Pancreas (tissue), 10 donors: Measurements from ENCODE around the gene PPARD. TPM values are rescaled to one million over a fixed set of nuclear protein-coding genes. Genes with fewer than 3 reads are reported as not detected.

Experiments
- ATAC-seq, 4 donors: fragments of 200-7000 bp; cut with Tn5 transposase; one replicate each; pipeline versions ENCODE4 v1.8.0 to v1.9.1; 2020; ENCODE audit warnings: mild to moderate bottlenecking in 4 of 4, moderate library complexity in 4 of 4
- DNase-seq, 6 donors: peaks; one replicate each; pipeline ENCODE4 v3.0.0-alpha.2; 2020
- FAIRE-seq: peaks from 2 replicates; lab custom pipeline; 2012; peaks lifted over from hg19 to GRCh38; lab: Jason Lieb, UNC
- H3K27ac ChIP-seq, 4 donors: fragments of 200-600 bp; sonication (generic); 1 replicate in 3 of 4; 2 replicates in 1 of 4; pipeline versions ENCODE4 v1.5.0 to v1.8.0; 2020
- H3K27me3 ChIP-seq, 4 donors: fragments of 200-600 bp; one replicate each; pipeline ENCODE4 v1.8.0; 2021
- H3K36me3 ChIP-seq, 3 donors: fragments of 200-600 bp; sonication (generic) in 1 of 3; one replicate each; pipeline versions ENCODE4 v1.5.0 to v1.8.0; 2020 to 2021
- H3K4me1 ChIP-seq, 3 donors: fragments of 200-600 bp; one replicate each; pipeline ENCODE4 v1.8.0; 2021
- H3K4me3 ChIP-seq, 4 donors: fragments of 200-600 bp; sonication (generic) in 2 of 4; one replicate each; pipeline versions ENCODE4 v1.5.0 to v1.8.0; 2020 to 2021
- H3K9me3 ChIP-seq, 4 donors: fragments of 200-600 bp; one replicate each; pipeline ENCODE4 v1.8.0; 2021
- CTCF ChIP-seq, 4 donors: fragments of 200-600 bp; sonication (generic) in 3 of 4; IDR thresholded peaks; one replicate each; pipeline versions ENCODE4 v1.5.0 to v1.8.0; 2021; ENCODE audit warnings: antibody characterized with exemption in 4 of 4
- WGBS, 2 donors: extraction: QIAGEN DNeasy Blood & Tissue Kit; methylation state at CpG; one replicate each; pipeline ENCODE4 v1.1.7; 2013; 5-methylcytosine and 5-hydroxymethylcytosine counted together
- intact Hi-C, 3 donors: fragments of 100-400 bp; cut with DNase I; formaldehyde crosslinking; loops; one replicate each; pipeline versions ENCODE4 v1.11.1 to v1.14.2; 2022
- polyA plus RNA-seq, 2 donors: library from polyadenylated mRNA; stranded (reverse); fragments of 200-250 nt; gene quantifications; one replicate each; pipeline ENCODE4 v1.2.3, GENCODE V29; 2013
- total RNA-seq, 6 donors: library from RNA; stranded (reverse); fragmentation: NEBNext Ultra II Directional in 4 of 6; extraction: Animal tissue kit (Norgen Biotek cat#: 25700) in 4 of 6; gene quantifications; one replicate each; pipeline versions ENCODE4 v1.2.1 to v1.2.4, GENCODE V29; 2021 to 2023
- donor health status: healthy with polysubstance abuse.
- donor health status: DM: no; HTN: no; CAD: no; lungs with moderate emphysema.
- donor health status: DM: no; HTN: no; CAD: no.
- donor health status: control.
- donor health status: control.
- donor health status: Bipolar disorder and iron deficiency.
- donor health status: DM: yes; HTN: yes; CAD: no.
- donor health status: DM: no; HTN: no; CAD: no.
- donor health status: DM: no; HTN: no; CAD: no.
- donor health status: DM: yes; HTN: yes; CAD: no.

Gene PPARD
- total and polyA plus RNA-seq, 8 donors: 4.4 to 14.1 (median 8.2) TPM

GRCh38 chr6:35403544-35404442 lies 61.4 kb downstream of the PPARD start:
- ATAC-seq: no peak
- H3K27me3 ChIP-seq: no peaks in the 10 kb centered on the region
- H3K9me3 ChIP-seq: no peaks in the 10 kb centered on the region
- no peak overlapping the region for H3K27ac ChIP-seq
- no peak for TF ChIP-seq CTCF (IDR thresholded peaks at IDR 0.05)
- no peak for DNase-seq
- intact Hi-C loops: no loop called here
- FAIRE-seq: no peak
- H3K4me3 ChIP-seq: no peak overlapping the region
- peaks cover 13 to 23% (median 21%) of the 10 kb centered on the region in 3 donors for H3K4me1 ChIP-seq
- WGBS, 2 donors: 86 to 89% methylated on average over 8 of the region's 8 CpGs
- H3K36me3 ChIP-seq: no peaks in the 10 kb centered on the region

- ATAC-seq (no peak), FAIRE-seq (no peak), DNase-seq (no peak)
- H3K4me1 ChIP-seq: peaks cover 7 to 12% (median 11%) of the 10 kb centered on the region in 3 donors
- no peak for TF ChIP-seq CTCF (IDR thresholded peaks at IDR 0.05)
- H3K27ac ChIP-seq: no peak overlapping the region
- intact Hi-C loops: no loop called here
- H3K4me3 ChIP-seq: no peak overlapping the region
- H3K9me3 ChIP-seq: no peaks in the 10 kb centered on the region
- H3K36me3 ChIP-seq: no peaks in the 10 kb centered on the region
- H3K27me3 ChIP-seq: no peaks in the 10 kb centered on the region
- 92 to 96% methylated on average over 20 of the region's 20 CpGs for WGBS, 2 donors
Measured at GRCh38 chr6:35406711-35407485, 64.5 kb downstream of the PPARD start.

- intact Hi-C loops: no loop called here
- no peaks in the 10 kb centered on the region for H3K4me1 ChIP-seq
- FAIRE-seq (no peak), ATAC-seq (no peak), DNase-seq (no peak)
- no peaks in the 10 kb centered on the region for H3K27me3 ChIP-seq
- no peak for TF ChIP-seq CTCF (IDR thresholded peaks at IDR 0.05)
- H3K9me3 ChIP-seq: no peaks in the 10 kb centered on the region
- H3K4me3 ChIP-seq: no peak overlapping the region
- 88 to 92% methylated on average over 5 of the region's 5 CpGs for WGBS, 2 donors
- no peaks in the 10 kb centered on the region for H3K36me3 ChIP-seq
- no peak overlapping the region for H3K27ac ChIP-seq
Measured at GRCh38 chr6:35409245-35409644, 66.9 kb downstream of the PPARD start.

GRCh38 chr6:35410131-35410530 lies 67.8 kb downstream of the PPARD start:
- no peak for FAIRE-seq
- peaks cover 0 to 3% (median 0%) of the 10 kb centered on the region in 3 donors for H3K4me1 ChIP-seq
- no peaks in the 10 kb centered on the region for H3K36me3 ChIP-seq
- intact Hi-C loops: loop anchor here in 1 of 3 donors (10.0 kb wide), 1 partner anchor 65 kb away; the partner anchor contains the start of gene PPARD
- H3K9me3 ChIP-seq: no peaks in the 10 kb centered on the region
- TF ChIP-seq CTCF (IDR thresholded peaks at IDR 0.05): no peak
- no peak overlapping the region for H3K4me3 ChIP-seq
- ATAC-seq: no peak
- H3K27me3 ChIP-seq: no peaks in the 10 kb centered on the region
- H3K27ac ChIP-seq: no peak overlapping the region
- DNase-seq: no peak
- 62 to 67% methylated on average over 3 of the region's 3 CpGs for WGBS, 2 donors
